Peyer's patch (tissue), 4 donors: Measurements from ENCODE around the gene SLITRK4.

Source experiments
- POLR2A ChIP-seq, 2 donors: fragments of 450-650 bp; IDR thresholded peaks; one replicate each; pipeline ENCODE4 v1.5.1; 2017; ENCODE audit warnings: antibody characterized with exemption in 2 of 2, mild to moderate bottlenecking in 2 of 2, moderate library complexity in 2 of 2
- TF ChIP-seq, protein P1 (sequence below), 6 experiments: fragments of 450-650 bp in 4 of 6; fragments of 200-600 bp in 2 of 6; sonication (generic) in 1 of 6; IDR thresholded peaks; one replicate each; pipeline ENCODE4 v1.5.1; 2017 to 2019; ENCODE audit warnings: antibody characterized with exemption in 6 of 6, mild to moderate bottlenecking in 3 of 6, moderate library complexity in 1 of 6

DNA sequence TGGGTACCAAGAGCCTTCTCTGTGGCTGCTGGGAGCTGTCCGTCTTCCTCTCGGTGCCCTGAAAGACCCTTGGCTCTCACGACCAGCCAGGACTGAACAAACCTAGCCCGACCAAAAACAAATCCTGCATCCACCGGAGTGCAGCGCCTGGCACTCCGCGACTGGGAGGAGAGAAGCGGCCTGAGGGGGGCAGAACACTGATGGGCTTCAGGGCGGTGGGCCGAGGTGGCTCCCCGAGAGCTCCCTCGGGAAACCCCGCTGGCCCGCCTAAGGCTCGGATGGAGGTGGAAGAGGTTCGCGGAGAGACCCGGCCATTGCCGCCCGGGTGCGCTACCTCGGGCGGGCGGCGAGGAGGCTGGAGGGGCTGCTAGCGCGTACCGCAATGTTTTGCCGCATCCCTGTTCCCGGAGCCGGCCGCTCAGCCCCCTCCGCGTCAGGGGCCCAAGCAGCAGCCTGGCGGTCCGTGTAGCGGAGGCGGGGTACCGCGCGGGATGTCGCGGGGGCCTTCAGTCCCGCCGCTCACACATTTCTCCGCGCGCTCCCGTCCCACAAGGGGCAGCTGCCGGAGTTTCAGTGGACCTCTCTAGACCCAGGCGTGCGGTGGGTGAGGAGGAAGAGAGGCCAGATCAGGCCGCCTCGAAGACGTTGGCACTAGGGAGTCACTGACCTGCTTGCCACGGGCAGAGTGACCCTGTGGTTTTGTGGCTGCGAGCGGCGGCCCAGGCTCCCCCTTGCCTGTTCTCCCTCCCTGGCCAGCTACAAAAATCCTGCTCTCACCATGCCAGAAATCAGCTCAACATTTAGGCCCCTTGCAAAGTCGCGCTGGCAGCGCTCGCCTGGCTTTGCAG, 2.2 kb downstream of the SLITRK4 start:
- TF ChIP-seq, protein P1, sequence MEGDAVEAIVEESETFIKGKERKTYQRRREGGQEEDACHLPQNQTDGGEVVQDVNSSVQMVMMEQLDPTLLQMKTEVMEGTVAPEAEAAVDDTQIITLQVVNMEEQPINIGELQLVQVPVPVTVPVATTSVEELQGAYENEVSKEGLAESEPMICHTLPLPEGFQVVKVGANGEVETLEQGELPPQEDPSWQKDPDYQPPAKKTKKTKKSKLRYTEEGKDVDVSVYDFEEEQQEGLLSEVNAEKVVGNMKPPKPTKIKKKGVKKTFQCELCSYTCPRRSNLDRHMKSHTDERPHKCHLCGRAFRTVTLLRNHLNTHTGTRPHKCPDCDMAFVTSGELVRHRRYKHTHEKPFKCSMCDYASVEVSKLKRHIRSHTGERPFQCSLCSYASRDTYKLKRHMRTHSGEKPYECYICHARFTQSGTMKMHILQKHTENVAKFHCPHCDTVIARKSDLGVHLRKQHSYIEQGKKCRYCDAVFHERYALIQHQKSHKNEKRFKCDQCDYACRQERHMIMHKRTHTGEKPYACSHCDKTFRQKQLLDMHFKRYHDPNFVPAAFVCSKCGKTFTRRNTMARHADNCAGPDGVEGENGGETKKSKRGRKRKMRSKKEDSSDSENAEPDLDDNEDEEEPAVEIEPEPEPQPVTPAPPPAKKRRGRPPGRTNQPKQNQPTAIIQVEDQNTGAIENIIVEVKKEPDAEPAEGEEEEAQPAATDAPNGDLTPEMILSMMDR (IDR thresholded peaks at IDR 0.05) = no peak
- TF ChIP-seq POLR2A (IDR thresholded peaks at IDR 0.05) = no peak
